ENCODE measurements around the gene AFF1.

- TF ChIP-seq CTCF (IDR thresholded peaks at IDR 0.05) (no peak), POLR2A (IDR thresholded peaks at IDR 0.05) (no peak)
Observed at GRCh38 chr4:87068583-87069021, 133.8 kb downstream of the AFF1 start.
